Naive thymus-derived CD8-positive, alpha-beta T cell (primary cell): ENCODE measurements around the gene BHLHA15. TPM values are rescaled to one million over a fixed set of nuclear protein-coding genes. Genes with fewer than 3 reads are reported as not detected.

Source experiments
- ATAC-seq, 2 donors: fragments of 150-1000 bp; cut with Tn5 transposase in 1 of 2; sonication (Bioruptor Pico), chemical (Tn5 transposase) in 1 of 2; 1 replicate in 1 of 2; 2 replicates in 1 of 2; pipeline ENCODE4 v1.10.0; 2021; ENCODE audit warnings: mild to moderate bottlenecking in 2 of 2, moderate library complexity in 2 of 2
- POLR2A ChIA-PET: fragments of 350-600 bp; sonication (Branson Sonifier 250); formaldehyde crosslinking; loops from one replicate; lab custom pipeline; 2021; ENCODE audit warnings: antibody characterized with exemption; lab: Charles Lee
- DNase-seq, 10 donors: peaks; one replicate each; pipeline versions ENCODE4 v3.0.0 to v3.0.0-alpha.2; 2020 to 2022
- H3K27ac Mint-ChIP-seq, 10 donors: one replicate each; pipeline ENCODE4 v1.8.0; 2020 to 2022; ENCODE audit warnings: mild to moderate bottlenecking in 10 of 10, mixed read lengths in 10 of 10, moderate library complexity in 4 of 10, inconsistent platforms in 1 of 10
- H3K27me3 Mint-ChIP-seq, 5 donors: one replicate each; pipeline ENCODE4 v1.8.0; 2021 to 2022; ENCODE audit warnings: mixed read lengths in 5 of 5
- H3K36me3 Mint-ChIP-seq, 3 donors: one replicate each; pipeline ENCODE4 v1.8.0; 2020 to 2022; ENCODE audit warnings: mixed read lengths in 3 of 3, mild to moderate bottlenecking in 2 of 3, inconsistent platforms in 1 of 3
- H3K4me1 Mint-ChIP-seq, 4 donors: one replicate each; pipeline ENCODE4 v1.8.0; 2021 to 2022; ENCODE audit warnings: mixed read lengths in 4 of 4
- H3K4me3 Mint-ChIP-seq, 10 donors: one replicate each; pipeline ENCODE4 v1.8.0; 2020 to 2022; ENCODE audit warnings: mild to moderate bottlenecking in 10 of 10, mixed read lengths in 10 of 10, moderate library complexity in 6 of 10, inconsistent platforms in 1 of 10
- H3K9me3 Mint-ChIP-seq, 9 donors: one replicate each; pipeline ENCODE4 v1.8.0; 2020 to 2022; ENCODE audit warnings: mixed read lengths in 9 of 9, mild to moderate bottlenecking in 3 of 9, inconsistent platforms in 1 of 9, moderate library complexity in 1 of 9
- polyA plus RNA-seq, 3 donors: library from polyadenylated mRNA; unstranded; fragments of 300-500 nt; fragmentation: Illumina TruSeq; gene quantifications; one replicate each; pipeline ENCODE4 v1.2.3, GENCODE V29; 2021
- total RNA-seq, 8 experiments: library from RNA in 2 of 8; stranded (reverse) in 2 of 8; gene quantifications; one replicate each; pipeline ENCODE4 v1.2.3 and lab custom pipeline; 2021 to 2026

Gene BHLHA15
- not detected for total RNA-seq
- polyA plus RNA-seq = under 1 TPM in 1 of 3 donors, not detected in 2; 0.47 TPM
- total RNA-seq (lab: John Stamatoyannopoulos, UW) = 0 to 0.64 (median 0.07) reads per million in 6 experiments

DNA sequence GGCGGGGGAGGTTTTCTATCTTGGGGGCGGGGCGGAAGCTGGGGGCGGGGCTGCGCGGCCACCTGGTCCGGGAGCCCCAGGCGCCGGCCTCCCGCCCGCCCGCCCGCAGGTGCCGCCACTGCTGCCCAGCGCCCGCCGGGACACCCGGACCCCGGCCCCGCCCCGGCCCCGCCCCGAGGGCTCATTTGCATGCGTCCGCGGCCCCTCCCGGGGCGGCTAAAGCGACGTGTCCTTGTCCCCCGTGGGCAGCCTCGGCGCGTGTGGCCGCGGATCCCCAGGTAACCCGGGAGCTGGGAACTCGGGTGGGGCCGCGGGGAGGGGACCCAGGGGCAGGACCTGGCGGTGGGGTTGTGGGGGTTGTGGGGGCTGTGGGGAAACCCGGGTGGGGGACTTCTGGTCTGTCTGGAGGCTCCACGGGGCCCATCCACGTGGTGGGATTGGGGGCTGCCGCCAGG lies at the start of gene BHLHA15:
TSS of gene BHLHA15 (plus strand) at position 219 of the 455 bp plus-strand sequence. CDS start 871 bp downstream, outside the sequence.
- ATAC-seq = peak; percentile 31 to 45
- POLR2A ChIA-PET = interaction anchor here (2.4 to 4.6 kb wide), 2 partner anchors 8 to 40 kb away, joined by 17 to 21 read pairs; no protein-coding TSS in a partner anchor
- H3K27ac Mint-ChIP-seq = peak within 1 kb of the TSS in 8 of 10 donors; percentile 13 to 76 (median 47)

DNA sequence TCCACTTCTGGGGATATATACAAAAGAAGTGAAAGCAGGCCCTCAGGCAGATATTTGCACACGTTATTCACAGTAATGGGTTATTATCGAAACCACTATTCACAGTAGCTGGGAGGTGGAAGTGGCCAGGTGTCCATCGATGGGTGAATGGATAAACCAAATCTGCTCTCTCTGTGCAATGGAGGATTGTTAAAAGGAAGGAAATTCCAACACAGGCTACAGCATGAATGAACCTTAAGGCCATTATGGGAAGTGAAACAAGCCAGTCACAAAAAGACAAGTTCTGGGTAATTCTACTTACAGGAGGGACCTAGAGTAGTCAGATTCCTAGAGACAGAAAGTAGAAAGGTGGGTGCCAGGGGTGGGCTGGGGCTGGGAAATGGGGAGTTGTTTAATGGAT lies 48.5 kb upstream of the BHLHA15 start:
- H3K27ac Mint-ChIP-seq = peak overlapping the region in 2 of 10 donors; percentile 63 to 69
- H3K27me3 Mint-ChIP-seq = no peaks in the 10 kb centered on the region
- no peak overlapping the region for H3K4me3 Mint-ChIP-seq
- DNase-seq = no peak
- H3K36me3 Mint-ChIP-seq = peaks cover 0 to 40% (median 2%) of the 10 kb centered on the region in 3 donors
- peaks cover 4 to 18% (median 14%) of the 10 kb centered on the region in 4 donors for H3K4me1 Mint-ChIP-seq
- no peak for ATAC-seq
- POLR2A ChIA-PET = interaction anchor here (1.5 kb wide), 1 partner anchor 56 kb away, joined by 4 read pairs; the partner anchor contains the start of gene LMTK2
- no peaks in the 10 kb centered on the region for H3K9me3 Mint-ChIP-seq

More for the DNA sequence above, at the start of gene BHLHA15:
- peaks cover 2 to 25% (median 9%) of the 10 kb centered on the region in 4 donors for H3K4me1 Mint-ChIP-seq
- H3K9me3 Mint-ChIP-seq = no peaks in the 10 kb centered on the region
- DNase-seq = peak in 2 of 10 donors; percentile 38 to 44
- peak within 1 kb of the TSS; percentile 62 to 84 (median 68) for H3K4me3 Mint-ChIP-seq
- no peaks in the 10 kb centered on the region for H3K27me3 Mint-ChIP-seq
- H3K36me3 Mint-ChIP-seq = peaks cover 0 to 26% (median 0%) of the 10 kb centered on the region in 3 donors

DNA sequence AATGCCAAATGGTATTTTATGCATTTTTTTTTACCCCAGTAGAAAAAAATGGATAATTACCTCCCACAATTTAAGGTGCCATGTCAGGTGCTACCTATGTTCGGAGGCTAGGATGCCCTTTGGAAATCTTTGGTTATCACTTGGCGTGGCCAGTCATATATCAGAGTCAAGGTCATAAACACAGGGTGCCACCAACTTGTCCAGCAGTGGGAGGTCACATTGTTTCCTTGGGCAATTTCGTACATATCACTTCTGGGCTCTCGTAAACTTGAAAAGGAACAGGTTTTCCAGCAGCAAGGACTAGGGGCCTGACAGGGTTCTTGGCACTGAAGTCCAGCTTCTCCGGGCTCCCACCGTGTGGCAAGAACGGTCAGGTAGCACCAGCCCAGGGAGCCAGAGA lies 48.0 kb upstream of the BHLHA15 start:
- Mint-ChIP-seq H3K27ac (peak overlapping the region in 1 of 10 donors; percentile 27), H3K4me3 (no peak overlapping the region), H3K36me3 (peaks cover 0 to 35% (median 0%) of the 10 kb centered on the region in 3 donors), H3K9me3 (no peaks in the 10 kb centered on the region), H3K27me3 (no peaks in the 10 kb centered on the region), H3K4me1 (peaks cover 7 to 23% (median 17%) of the 10 kb centered on the region in 4 donors)
- POLR2A ChIA-PET = interaction anchor here (1.5 kb wide), 1 partner anchor 57 kb away, joined by 4 read pairs; the partner anchor contains the start of gene LMTK2
- DNase-seq (no peak), ATAC-seq (no peak)

DNA sequence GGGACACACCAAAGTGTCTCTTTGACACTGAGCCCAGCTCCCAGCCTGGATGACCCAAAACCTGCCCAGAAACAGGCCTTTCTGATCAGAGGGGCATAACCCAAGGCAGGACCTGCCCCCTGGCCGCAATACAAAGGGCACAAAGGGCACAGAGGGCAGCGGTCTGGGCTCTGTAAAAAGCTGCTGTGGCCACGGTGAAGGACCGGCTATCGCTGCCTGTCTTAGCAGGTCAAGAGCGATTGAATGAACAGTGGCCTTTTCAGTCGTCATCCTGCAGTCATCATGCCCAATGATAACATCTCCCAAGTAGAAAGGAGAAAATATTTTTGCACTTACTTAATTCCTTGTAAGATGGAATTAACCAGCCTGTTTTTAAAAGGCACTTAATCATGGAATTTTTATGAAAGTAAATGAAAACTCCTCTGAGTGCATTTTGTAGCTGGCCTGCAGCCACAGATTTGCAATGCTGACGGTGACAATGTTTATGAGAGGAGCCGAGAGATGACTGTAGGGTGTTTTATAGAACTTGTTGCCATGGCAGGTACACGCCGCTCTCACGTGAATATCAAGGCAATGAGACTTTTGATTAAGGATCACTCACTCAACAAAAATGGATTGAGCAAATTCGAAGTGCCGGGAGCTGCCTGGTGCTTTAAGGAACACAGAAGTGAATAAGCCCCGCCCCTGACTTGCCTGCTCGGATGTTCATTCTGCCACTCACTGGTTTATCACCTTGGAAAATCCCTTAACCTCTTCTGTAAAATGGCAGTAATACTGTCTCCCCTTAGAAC lies 47.3 kb upstream of the BHLHA15 start:
- peaks cover 12 to 30% (median 17%) of the 10 kb centered on the region in 4 donors for H3K4me1 Mint-ChIP-seq
- no peak for DNase-seq
- no peak overlapping the region for H3K4me3 Mint-ChIP-seq
- H3K9me3 Mint-ChIP-seq = no peaks in the 10 kb centered on the region
- H3K27ac Mint-ChIP-seq = peak overlapping the region in 3 of 10 donors; percentile 6 to 15 (median 8)
- no peak for ATAC-seq
- peaks cover 0 to 34% (median 0%) of the 10 kb centered on the region in 3 donors for H3K36me3 Mint-ChIP-seq
- POLR2A ChIA-PET = no interaction called here
- H3K27me3 Mint-ChIP-seq = no peaks in the 10 kb centered on the region

DNA sequence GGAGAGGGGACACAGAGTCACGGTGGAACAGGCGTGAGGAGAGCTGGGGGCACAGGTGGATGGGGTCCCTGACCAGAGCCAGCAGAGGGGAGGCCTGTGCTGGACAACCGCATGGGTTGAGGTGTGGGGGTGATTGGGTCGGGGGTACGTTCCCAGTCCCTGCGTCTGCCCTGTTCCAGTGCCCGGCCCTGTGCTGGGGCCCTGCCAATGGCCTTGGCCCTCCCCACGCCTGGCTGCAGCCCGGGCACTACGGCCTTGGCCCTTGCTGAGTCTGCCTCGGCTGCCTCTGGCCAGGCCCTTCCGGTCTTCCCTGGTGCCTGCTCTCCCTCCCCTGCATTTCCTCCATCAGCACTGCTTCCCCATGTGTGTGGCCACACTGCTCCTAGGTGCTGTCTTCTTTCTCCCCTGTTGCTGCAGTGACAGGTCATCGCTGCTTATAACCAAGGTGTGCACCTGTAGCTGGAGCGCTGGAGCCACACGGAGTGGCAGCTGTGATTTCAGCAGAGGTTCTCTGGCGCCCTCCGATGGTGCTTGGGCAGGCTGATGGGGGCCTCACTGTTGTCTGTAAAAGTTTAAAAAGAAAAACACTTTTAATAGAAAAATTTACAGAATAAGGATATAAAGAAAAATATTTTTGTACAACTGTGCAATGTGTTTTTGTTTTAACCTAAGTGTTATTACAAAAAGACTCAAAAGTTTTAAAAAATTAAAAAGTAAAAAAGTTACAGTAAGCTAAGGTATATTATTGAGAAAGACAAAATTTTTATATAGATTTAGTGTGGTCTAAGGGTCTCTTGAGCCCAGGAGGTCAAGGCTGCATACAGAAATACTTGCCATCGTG lies 45.2 kb upstream of the BHLHA15 start:
- Mint-ChIP-seq H3K4me1 (peaks cover 16 to 34% (median 18%) of the 10 kb centered on the region in 4 donors), H3K27ac (peak overlapping the region in 2 of 10 donors; percentile 49 to 65), H3K4me3 (no peak overlapping the region), H3K27me3 (no peaks in the 10 kb centered on the region), H3K9me3 (no peaks in the 10 kb centered on the region), H3K36me3 (peaks cover 0 to 28% (median 0%) of the 10 kb centered on the region in 3 donors)
- ATAC-seq (peak; percentile 76 to 87), DNase-seq (peak; percentile 25 to 79 (median 54))
- POLR2A ChIA-PET = interaction anchor here (0.7 to 2.8 kb wide), 2 partner anchors 60 kb away, joined by 3 to 9 read pairs; partner anchors contain the start of gene LMTK2

DNA sequence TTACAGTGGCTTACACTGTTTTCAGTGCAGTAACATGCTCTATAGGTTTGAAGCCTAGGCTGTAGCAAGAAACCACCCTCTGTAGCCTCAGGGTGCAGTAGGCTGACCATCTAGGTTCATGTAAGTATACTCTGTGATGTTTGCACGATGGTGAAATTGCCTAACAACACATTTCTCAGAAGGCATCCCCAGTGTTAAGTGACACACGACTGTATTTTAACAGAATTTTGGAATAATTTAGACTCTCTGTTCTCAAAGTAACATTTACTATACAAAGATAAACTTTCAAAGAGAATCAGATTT lies 44.6 kb upstream of the BHLHA15 start:
- ATAC-seq (no peak), DNase-seq (no peak)
- Mint-ChIP-seq H3K36me3 (peaks cover 0 to 30% (median 5%) of the 10 kb centered on the region in 3 donors), H3K27me3 (no peaks in the 10 kb centered on the region), H3K9me3 (no peaks in the 10 kb centered on the region), H3K4me1 (peaks cover 16 to 34% (median 18%) of the 10 kb centered on the region in 4 donors), H3K4me3 (no peak overlapping the region), H3K27ac (no peak overlapping the region)
- POLR2A ChIA-PET = interaction anchor here (2.8 kb wide), 1 partner anchor 61 kb away, joined by 9 read pairs; the partner anchor contains the start of gene LMTK2

DNA sequence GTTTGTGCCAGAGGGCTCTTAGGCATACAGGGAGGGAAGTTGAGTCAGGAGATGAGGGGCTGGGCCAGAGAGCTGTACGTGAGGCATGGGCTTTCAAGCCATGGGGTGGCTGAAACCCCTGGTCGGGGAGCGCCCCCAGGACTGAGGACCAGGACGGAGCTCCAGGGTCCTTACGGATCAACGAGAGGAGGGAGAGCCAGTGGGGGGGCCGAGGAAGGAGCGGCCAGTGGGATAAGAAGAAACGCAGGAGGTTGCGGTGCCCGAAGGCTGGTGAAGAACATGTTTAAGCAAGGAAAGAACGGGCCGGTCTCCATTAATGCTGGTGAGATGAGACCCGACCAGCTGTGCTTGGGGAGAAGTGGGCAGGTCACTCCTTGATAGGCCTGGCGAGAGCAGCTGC lies 43.6 kb upstream of the BHLHA15 start:
- ATAC-seq = no peak
- no peak for DNase-seq
- peaks cover 0 to 39% (median 9%) of the 10 kb centered on the region in 3 donors for H3K36me3 Mint-ChIP-seq
- H3K9me3 Mint-ChIP-seq = no peaks in the 10 kb centered on the region
- H3K4me3 Mint-ChIP-seq = no peak overlapping the region
- peak overlapping the region in 9 of 10 donors; percentile 12 to 79 (median 53) for H3K27ac Mint-ChIP-seq
- H3K27me3 Mint-ChIP-seq = no peaks in the 10 kb centered on the region
- POLR2A ChIA-PET = interaction anchor here (1.6 to 2.8 kb wide), 3 partner anchors 62 to 146 kb away, joined by 8 to 11 read pairs (median 9); partner anchors contain the start of gene LMTK2
- H3K4me1 Mint-ChIP-seq = peaks cover 15 to 34% (median 18%) of the 10 kb centered on the region in 4 donors

DNA sequence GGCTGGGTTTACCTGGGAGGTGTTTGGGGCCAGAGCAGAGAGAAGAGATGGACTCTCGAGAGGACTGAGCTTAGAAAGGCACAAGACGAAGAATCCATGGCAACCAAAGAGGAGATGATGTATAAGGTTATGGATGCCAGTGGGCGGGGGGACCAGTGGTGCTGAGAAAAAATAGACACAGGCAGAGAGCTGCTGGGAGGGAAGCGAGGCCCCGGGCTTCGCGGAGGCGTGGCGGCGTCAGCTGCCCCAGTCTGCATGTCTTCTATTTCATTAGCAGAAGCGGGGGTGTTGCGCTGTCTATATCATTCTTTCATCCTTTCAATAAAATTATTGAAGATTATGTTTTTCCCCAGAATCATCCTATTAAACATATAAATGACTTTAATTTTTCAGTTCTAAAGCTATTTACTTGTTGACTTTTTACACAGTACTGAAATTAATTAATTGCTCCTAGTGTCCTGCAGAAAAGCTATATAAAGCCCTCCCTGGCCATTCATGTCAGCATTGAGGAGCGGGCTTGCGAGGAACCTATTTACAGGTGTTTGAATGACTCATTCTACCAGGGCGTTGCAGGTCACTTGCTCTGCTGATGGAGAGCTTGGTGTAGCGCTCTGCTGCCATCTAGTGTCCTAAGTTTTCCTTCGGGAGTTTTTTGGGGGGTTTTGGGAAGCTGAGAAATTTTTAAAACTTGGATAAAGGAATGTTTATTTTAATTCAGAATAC lies 42.9 kb upstream of the BHLHA15 start:
- DNase-seq (peak; percentile 32 to 83 (median 54)), ATAC-seq (peak; percentile 39 to 90)
- Mint-ChIP-seq H3K36me3 (peaks cover 0 to 38% (median 13%) of the 10 kb centered on the region in 3 donors), H3K27me3 (no peaks in the 10 kb centered on the region), H3K9me3 (no peaks in the 10 kb centered on the region), H3K4me1 (peaks cover 11 to 34% (median 18%) of the 10 kb centered on the region in 4 donors), H3K27ac (peak overlapping the region in 6 of 10 donors; percentile 14 to 84 (median 64)), H3K4me3 (no peak overlapping the region)
- POLR2A ChIA-PET = interaction anchor here (1.1 to 2.8 kb wide), 4 partner anchors 34 to 147 kb away, joined by 7 to 11 read pairs (median 8); partner anchors contain the start of gene LMTK2

DNA sequence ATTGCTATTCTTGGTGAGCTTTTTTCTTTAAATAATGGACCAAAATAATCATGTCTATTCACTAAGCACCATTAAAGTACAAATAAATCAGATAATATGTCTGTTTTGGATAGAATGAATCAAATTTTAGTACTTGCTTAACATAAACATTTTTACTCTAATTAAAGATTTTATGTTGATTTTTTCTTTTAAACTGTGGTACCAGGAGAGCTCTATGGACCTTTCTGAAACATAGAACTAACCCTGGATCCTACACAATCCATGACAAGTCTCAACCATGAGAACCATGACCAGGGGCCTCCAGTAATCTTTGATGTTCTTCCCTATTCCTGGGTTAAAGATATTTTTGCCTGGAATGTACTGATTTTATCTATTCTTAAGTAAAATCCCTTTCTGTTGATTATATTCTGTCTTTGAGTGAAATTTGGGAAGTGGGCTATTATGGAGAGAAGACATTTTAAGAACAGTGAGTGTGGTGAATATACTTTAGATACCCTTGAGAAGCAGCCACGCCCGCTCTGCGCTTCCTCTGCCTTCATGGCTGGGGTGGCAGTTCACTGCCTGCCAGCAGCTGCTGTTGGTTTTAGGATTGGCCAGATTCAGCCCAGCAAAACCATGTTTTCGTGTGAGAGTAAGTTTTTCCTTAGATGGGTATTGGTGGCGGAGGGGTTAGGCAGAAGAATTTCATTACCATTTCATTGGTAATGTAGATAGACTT lies 42.2 kb upstream of the BHLHA15 start:
- Mint-ChIP-seq H3K9me3 (no peaks in the 10 kb centered on the region), H3K4me3 (no peak overlapping the region)
- POLR2A ChIA-PET = interaction anchor here (1.1 to 2.8 kb wide), 4 partner anchors 33 to 147 kb away, joined by 7 to 11 read pairs (median 8); partner anchors contain the start of gene LMTK2

DNA sequence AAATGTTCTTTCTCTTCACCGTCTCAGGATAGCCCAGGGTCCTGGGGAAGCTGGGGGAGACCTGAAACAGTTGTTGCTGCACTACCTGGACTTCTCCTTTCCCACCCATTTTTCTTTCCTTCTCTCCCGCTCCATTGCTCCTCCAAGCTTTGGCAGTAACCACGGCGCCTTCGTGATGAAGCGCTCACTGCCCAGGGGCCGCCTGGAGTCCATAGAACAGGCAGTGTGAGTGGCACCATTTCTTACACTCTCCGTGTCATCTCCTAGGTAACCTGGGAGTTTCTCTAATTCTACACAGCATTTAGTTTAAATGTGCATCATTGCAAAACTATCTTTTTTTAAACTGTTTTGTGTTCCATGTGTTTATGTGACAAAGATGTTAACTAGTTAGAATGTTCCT lies 40.3 kb upstream of the BHLHA15 start:
- Mint-ChIP-seq H3K4me1 (peaks cover 11 to 26% (median 15%) of the 10 kb centered on the region in 4 donors), H3K27ac (peak overlapping the region in 1 of 10 donors; percentile 78), H3K9me3 (no peaks in the 10 kb centered on the region), H3K27me3 (no peaks in the 10 kb centered on the region), H3K36me3 (peaks cover 0 to 54% (median 13%) of the 10 kb centered on the region in 3 donors), H3K4me3 (no peak overlapping the region)
- POLR2A ChIA-PET = no interaction called here
- DNase-seq = no peak
- ATAC-seq = no peak

More for the DNA sequence above, 42.2 kb upstream of the BHLHA15 start:
- Mint-ChIP-seq H3K27ac (peak overlapping the region in 2 of 10 donors; percentile 40 to 45), H3K27me3 (no peaks in the 10 kb centered on the region), H3K36me3 (peaks cover 0 to 40% (median 13%) of the 10 kb centered on the region in 3 donors), H3K4me1 (peaks cover 11 to 34% (median 18%) of the 10 kb centered on the region in 4 donors)
- DNase-seq = no peak
- no peak for ATAC-seq

DNA sequence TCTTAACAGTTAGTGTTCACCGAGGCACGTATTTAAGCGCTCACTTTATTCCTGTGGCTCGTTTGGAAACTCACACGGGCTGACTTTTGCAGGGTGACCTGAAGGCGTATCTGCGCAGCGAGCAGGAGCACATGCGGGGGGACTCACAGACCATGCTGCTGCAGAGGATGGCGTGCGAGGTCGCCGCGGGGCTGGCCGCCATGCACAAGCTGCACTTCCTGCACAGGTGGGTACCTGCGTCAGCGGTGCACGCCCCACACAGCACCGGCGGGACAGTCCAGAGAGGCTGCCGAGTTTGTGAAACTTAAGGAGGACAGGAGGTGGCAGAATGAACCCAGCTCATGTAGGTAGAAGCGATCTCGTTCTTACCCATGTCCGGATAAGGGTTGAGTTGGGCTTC lies 39.8 kb upstream of the BHLHA15 start:
- H3K36me3 Mint-ChIP-seq = peaks cover 0 to 58% (median 13%) of the 10 kb centered on the region in 3 donors
- H3K27me3 Mint-ChIP-seq = no peaks in the 10 kb centered on the region
- peaks cover 11 to 23% (median 13%) of the 10 kb centered on the region in 4 donors for H3K4me1 Mint-ChIP-seq
- no peak overlapping the region for H3K27ac Mint-ChIP-seq
- POLR2A ChIA-PET = no interaction called here
- ATAC-seq = no peak
- no peak for DNase-seq
- no peak overlapping the region for H3K4me3 Mint-ChIP-seq
- no peaks in the 10 kb centered on the region for H3K9me3 Mint-ChIP-seq
